Measurements from ENCODE around the gene PRDM8. TPM values are rescaled to one million over a fixed set of nuclear protein-coding genes. Genes with fewer than 3 reads are reported as not detected.

Gene PRDM8
- total and polyA plus RNA-seq, 2 of the 4 experiments (the other 2 are of a cell fraction): 5.7 to 15.8 TPM

DNA sequence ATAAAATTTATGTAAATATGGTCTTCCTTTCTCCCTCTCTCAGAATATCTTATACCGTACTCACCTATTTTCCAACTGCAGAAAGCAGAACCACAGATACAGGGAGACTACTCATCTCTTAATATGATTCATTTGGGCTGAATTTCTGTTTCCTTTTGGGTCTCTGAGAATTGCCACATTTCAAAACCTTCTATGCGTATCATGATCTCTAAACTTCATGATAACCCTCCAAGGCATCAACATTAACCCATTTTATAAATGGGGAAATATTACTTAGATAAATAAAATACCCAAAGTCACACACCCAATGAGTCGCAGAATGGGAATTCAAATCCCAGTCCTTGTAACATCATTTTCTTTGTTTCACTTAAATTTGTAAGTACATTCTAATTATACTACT lies 16.6 kb upstream of the PRDM8 start:
- Histone ChIP-seq H3K4me2 (ENCODE audit: low read depth, low read length) (no peak overlapping the region), H3K4me1 (ENCODE audit: control insufficient read depth, insufficient read depth, low read length) (peaks cover 8% of the 10 kb centered on the region), H3K18ac (ENCODE audit: low read depth, low read length) (no peak overlapping the region), H2AK9ac (replicated peaks; ENCODE audit: low read depth, low read length, poor library complexity) (no peak overlapping the region), H2AFZ (replicated peaks; ENCODE audit: low read length, poor library complexity) (no peak overlapping the region), H3K27ac (ENCODE audit: insufficient read depth, low read length) (no peak overlapping the region), H3K23ac (ENCODE audit: low read depth, low read length) (no peak overlapping the region), H4K91ac (ENCODE audit: insufficient read depth, low read depth, low read length) (no peak overlapping the region), H4K5ac (ENCODE audit: low read depth, low read length) (no peak overlapping the region), H2BK5ac (ENCODE audit: low read depth, low read length, poor library complexity, severe bottlenecking) (no peak overlapping the region), H4K8ac (ENCODE audit: low read depth in 2 of 2, low read length in 2 of 2) (no peak overlapping the region), H3K4ac (ENCODE audit: low read depth, low read length) (no peak overlapping the region), H2BK15ac (ENCODE audit: low read depth, low read length) (no peak overlapping the region), H3K56ac (ENCODE audit: extremely low read depth, insufficient read depth, low read length) (no peak overlapping the region), H4K20me1 (ENCODE audit: insufficient read depth, low read length) (no peaks in the 10 kb centered on the region), H3K36me3 (ENCODE audit: control insufficient read depth, insufficient read depth, low read length) (no peaks in the 10 kb centered on the region), H3K9ac (ENCODE audit: low read depth, low read length) (no peak overlapping the region), H3K79me1 (ENCODE audit: low read depth in 1 of 2, low read length in 2 of 2) (peaks cover 0 to 21% of the 10 kb centered on the region in 2 experiments; a peak in 3 of 4 replicates), H3K27me3 (ENCODE audit: control insufficient read depth, insufficient read depth, low read length) (no peaks in the 10 kb centered on the region), H2BK120ac (ENCODE audit: low read depth, low read length) (no peak overlapping the region), H2AK5ac (ENCODE audit: low read depth, low read length) (no peak overlapping the region), H2BK20ac (ENCODE audit: low read depth, low read length) (no peak overlapping the region), H3K4me3 (ENCODE audit: insufficient read depth, low read depth, low read length) (no peak overlapping the region), H3K14ac (replicated peaks; ENCODE audit: low read depth, low read length) (no peak overlapping the region), H3K9me1 (ENCODE audit: insufficient read depth, low read length) (peaks cover 11% of the 10 kb centered on the region), H3K9me3 (ENCODE audit: control insufficient read depth, insufficient read depth, low read length) (0 out of 2 replicates have a peak, but pooled peaks cover 2% of the 10 kb centered on the region)
- intact Hi-C loops (cut with micrococcal nuclease): loop anchor here (5.0 to 10.0 kb wide), 3 partner anchors 526 to 1136 kb away; no protein-coding TSS in a partner anchor
- no TSS peak for BruUV-seq (replicated peaks)
- no peak for ATAC-seq (ENCODE audit: low read depth)
- ChIA-PET POLR2A (ENCODE audit: unreplicated experiment) (no interaction called here), CTCF (interaction anchor here (1.3 kb wide), 1 partner anchor 21 kb away, joined by 3 read pairs; no protein-coding TSS in a partner anchor)
- TF ChIP-seq, protein P1, sequence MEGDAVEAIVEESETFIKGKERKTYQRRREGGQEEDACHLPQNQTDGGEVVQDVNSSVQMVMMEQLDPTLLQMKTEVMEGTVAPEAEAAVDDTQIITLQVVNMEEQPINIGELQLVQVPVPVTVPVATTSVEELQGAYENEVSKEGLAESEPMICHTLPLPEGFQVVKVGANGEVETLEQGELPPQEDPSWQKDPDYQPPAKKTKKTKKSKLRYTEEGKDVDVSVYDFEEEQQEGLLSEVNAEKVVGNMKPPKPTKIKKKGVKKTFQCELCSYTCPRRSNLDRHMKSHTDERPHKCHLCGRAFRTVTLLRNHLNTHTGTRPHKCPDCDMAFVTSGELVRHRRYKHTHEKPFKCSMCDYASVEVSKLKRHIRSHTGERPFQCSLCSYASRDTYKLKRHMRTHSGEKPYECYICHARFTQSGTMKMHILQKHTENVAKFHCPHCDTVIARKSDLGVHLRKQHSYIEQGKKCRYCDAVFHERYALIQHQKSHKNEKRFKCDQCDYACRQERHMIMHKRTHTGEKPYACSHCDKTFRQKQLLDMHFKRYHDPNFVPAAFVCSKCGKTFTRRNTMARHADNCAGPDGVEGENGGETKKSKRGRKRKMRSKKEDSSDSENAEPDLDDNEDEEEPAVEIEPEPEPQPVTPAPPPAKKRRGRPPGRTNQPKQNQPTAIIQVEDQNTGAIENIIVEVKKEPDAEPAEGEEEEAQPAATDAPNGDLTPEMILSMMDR (conservative IDR thresholded peaks at IDR 0.05; ENCODE audit: low read depth, low read length): no peak
- TF ChIP-seq NFE2L2 (IDR thresholded peaks at IDR 0.05; ENCODE audit: low read depth, low read length): no peak
- TF ChIP-seq CEBPB (IDR thresholded peaks at IDR 0.05; ENCODE audit: low read depth, low read length): peak; percentile 55; the same call in 1 of the 2 replicates
- no peak for TF ChIP-seq RAD21 (IDR thresholded peaks at IDR 0.05; ENCODE audit: low read length)
- no peak for TF ChIP-seq RFX5 (IDR thresholded peaks at IDR 0.05; ENCODE audit: low read depth, low read length)
- no peak for TF ChIP-seq POLR2A (IDR thresholded peaks at IDR 0.05; ENCODE audit: low read depth, low read length)
- TF ChIP-seq BHLHE40 (IDR thresholded peaks at IDR 0.05; ENCODE audit: low read depth, low read length): no peak
- peak; percentile 50 for DNase-seq
- dilution Hi-C loops (cut with HindIII; ENCODE audit: low sequenced_read_pairs, unreplicated experiment): no loop called here
- in situ Hi-C loops (cut with MboI; ENCODE audit: low sequenced_read_pairs): loop anchor here (5.0 kb wide), 1 partner anchor 108 kb away; the partner anchor contains the start of gene ANTXR2
- no CpG with 5 or more reads among the region's 3 CpGs for WGBS, 2 experiments (ENCODE audit: extremely low coverage in 2 of 2, insufficient read length in 1 of 2)
